ENCODE measurements around the gene LMX1A. TPM values are rescaled to one million over a fixed set of nuclear protein-coding genes. Genes with fewer than 3 reads are reported as not detected.

The LMX1A gene
- total RNA-seq, 1 donor from 2014 or later: not detected

- no peak overlapping the region for H3K27ac Mint-ChIP-seq (ENCODE audit: unreplicated experiment)
- no peaks in the 10 kb centered on the region for H3K4me1 Mint-ChIP-seq (ENCODE audit: unreplicated experiment)
- no peak for TF ChIP-seq CTCF (IDR thresholded peaks at IDR 0.05)
- no peak overlapping the region for H3K4me3 Mint-ChIP-seq (ENCODE audit: unreplicated experiment)
- no peak for DNase-seq (ENCODE audit: extremely low spot score, unreplicated experiment)
- H3K27me3 Mint-ChIP-seq (ENCODE audit: unreplicated experiment): peaks cover 4% of the 10 kb centered on the region
- H3K36me3 Mint-ChIP-seq (ENCODE audit: unreplicated experiment): no peaks in the 10 kb centered on the region
- H3K9me3 Mint-ChIP-seq (ENCODE audit: unreplicated experiment): peaks cover 3% of the 10 kb centered on the region
Observed at GRCh38 chr1:165287329-165287728, 69.2 kb downstream of the LMX1A start.

GRCh38 chr1:165284454-165284853 is 72.1 kb downstream of the LMX1A start:
- TF ChIP-seq CTCF (IDR thresholded peaks at IDR 0.05): no peak
- Mint-ChIP-seq H3K36me3 (ENCODE audit: unreplicated experiment) (no peaks in the 10 kb centered on the region), H3K9me3 (ENCODE audit: unreplicated experiment) (no peaks in the 10 kb centered on the region), H3K27me3 (ENCODE audit: unreplicated experiment) (peaks cover 4% of the 10 kb centered on the region), H3K4me1 (ENCODE audit: unreplicated experiment) (no peaks in the 10 kb centered on the region), H3K4me3 (ENCODE audit: unreplicated experiment) (no peak overlapping the region), H3K27ac (ENCODE audit: unreplicated experiment) (no peak overlapping the region)
- DNase-seq (ENCODE audit: extremely low spot score, unreplicated experiment): no peak

GRCh38 chr1:165281207-165281901 is 75.2 kb downstream of the LMX1A start:
- Mint-ChIP-seq H3K9me3 (ENCODE audit: unreplicated experiment) (no peaks in the 10 kb centered on the region), H3K4me1 (ENCODE audit: unreplicated experiment) (no peaks in the 10 kb centered on the region), H3K36me3 (ENCODE audit: unreplicated experiment) (no peaks in the 10 kb centered on the region), H3K4me3 (ENCODE audit: unreplicated experiment) (no peak overlapping the region), H3K27me3 (ENCODE audit: unreplicated experiment) (no peaks in the 10 kb centered on the region), H3K27ac (ENCODE audit: unreplicated experiment) (no peak overlapping the region)
- DNase-seq (ENCODE audit: extremely low spot score, unreplicated experiment): no peak
- TF ChIP-seq CTCF (IDR thresholded peaks at IDR 0.05): no peak

- no peak for DNase-seq (ENCODE audit: extremely low spot score, unreplicated experiment)
- H3K9me3 Mint-ChIP-seq (ENCODE audit: unreplicated experiment): no peaks in the 10 kb centered on the region
- no peaks in the 10 kb centered on the region for H3K36me3 Mint-ChIP-seq (ENCODE audit: unreplicated experiment)
- TF ChIP-seq CTCF (IDR thresholded peaks at IDR 0.05): no peak
- H3K27me3 Mint-ChIP-seq (ENCODE audit: unreplicated experiment): no peaks in the 10 kb centered on the region
- no peaks in the 10 kb centered on the region for H3K4me1 Mint-ChIP-seq (ENCODE audit: unreplicated experiment)
- H3K27ac Mint-ChIP-seq (ENCODE audit: unreplicated experiment): no peak overlapping the region
- no peak overlapping the region for H3K4me3 Mint-ChIP-seq (ENCODE audit: unreplicated experiment)
Observed at GRCh38 chr1:165279882-165280281, 76.6 kb downstream of the LMX1A start.

GRCh38 chr1:165276314-165276713 is 80.2 kb downstream of the LMX1A start:
- Mint-ChIP-seq H3K36me3 (ENCODE audit: unreplicated experiment) (no peaks in the 10 kb centered on the region), H3K4me3 (ENCODE audit: unreplicated experiment) (no peak overlapping the region), H3K27me3 (ENCODE audit: unreplicated experiment) (no peaks in the 10 kb centered on the region), H3K27ac (ENCODE audit: unreplicated experiment) (no peak overlapping the region), H3K4me1 (ENCODE audit: unreplicated experiment) (no peaks in the 10 kb centered on the region), H3K9me3 (ENCODE audit: unreplicated experiment) (no peaks in the 10 kb centered on the region)
- TF ChIP-seq CTCF (IDR thresholded peaks at IDR 0.05): no peak
- DNase-seq (ENCODE audit: extremely low spot score, unreplicated experiment): no peak

All from osteocyte (in vitro differentiated cells).